K562 (cell line): ENCODE measurements around the gene PBRM1. TPM values are rescaled to one million over a fixed set of nuclear protein-coding genes. Genes with fewer than 3 reads are reported as not detected.

Experiments used
- ATAC-seq: fragments of 200-7000 bp; cut with Tn5 transposase; 3 replicates; pipeline ENCODE4 v1.9.1; 2020; ENCODE audit warnings: moderate library complexity
- BruUV-seq: library from RNA; stranded (reverse); fragments of 400-500 nt; replicated peaks from 2 replicates; lab custom pipeline; 2021; lab: Mats Ljungman, UMichigan
- CTCF ChIA-PET: fragments of 300-600 bp; formaldehyde crosslinking; extraction: SDS; loops from one replicate; lab custom pipeline; 2021; ENCODE audit warnings: low intra/inter-chr PET ratio; lab: Yijun Ruan, JAX
- POLR2A ChIA-PET: fragments of 300-600, 350-650 bp; sonication (Branson Sonifier 250); formaldehyde crosslinking; extraction: SDS; loops from one replicate; lab custom pipeline; 2021; ENCODE audit warnings: antibody characterized with exemption, inconsistent platforms; lab: Yijun Ruan, JAX
- DNase-seq, 4 experiments: peaks; one replicate each; pipeline versions ENCODE4 v3.0.0 to v3.0.0-alpha.2; 2011 to 2018; ENCODE audit warnings: low spot score in 3 of 4, mixed read lengths in 3 of 4; ENCODE audit errors: extremely low read depth in 1 of 4
- FAIRE-seq: peaks from 2 replicates; lab custom pipeline; 2011; peaks lifted over from hg19 to GRCh38; lab: Jason Lieb, UNC
- H2AFZ ChIP-seq: 2 replicates; pipeline ENCODE4 v1.6.0; 2011; ENCODE audit warnings: low read depth, low read length, control low read depth, inconsistent platforms
- H3K27ac ChIP-seq: fragments of 200-600 bp; 3 replicates; pipeline ENCODE4 v1.8.0; 2011; ENCODE audit warnings: low read depth, mild to moderate bottlenecking, control low read depth, inconsistent platforms, low read length, moderate library complexity, mixed read lengths; ENCODE audit errors: extremely low read depth
- H3K27me3 ChIP-seq, 2 experiments: fragments of 300-600 bp in 1 of 2; 2 replicates in 1 of 2; 3 replicates in 1 of 2; pipeline versions ENCODE4 v1.6.0 to v1.8.0; 2011; ENCODE audit warnings: inconsistent platforms in 2 of 2, low read length in 2 of 2, mild to moderate bottlenecking in 1 of 2, mixed read lengths in 1 of 2, moderate library complexity in 1 of 2; ENCODE audit not compliant: control insufficient read depth in 2 of 2, insufficient read depth in 2 of 2
- H3K36me3 ChIP-seq: fragments of 300-600 bp; 3 replicates; pipeline ENCODE4 v1.8.0; 2011; ENCODE audit warnings: mild to moderate bottlenecking, low read length, inconsistent platforms; ENCODE audit not compliant: control insufficient read depth, insufficient read depth
- H3K4me1 ChIP-seq, 2 experiments: fragments of 200-600 bp in 1 of 2; replicated peaks in 1 of 2; 2 replicates in 1 of 2; 3 replicates in 1 of 2; pipeline versions ENCODE4 v1.5.1 to v1.8.0; 2011; ENCODE audit warnings: inconsistent platforms in 2 of 2, low read length in 2 of 2, mild to moderate bottlenecking in 1 of 2, mixed read lengths in 1 of 2, moderate library complexity in 1 of 2; ENCODE audit not compliant: control insufficient read depth in 2 of 2, insufficient read depth in 2 of 2
- H3K4me2 ChIP-seq: 2 replicates; pipeline ENCODE4 v1.6.1; 2011; ENCODE audit warnings: low read length, control low read depth, inconsistent platforms, mixed read lengths; ENCODE audit not compliant: insufficient read depth
- H3K4me3 ChIP-seq: fragments of 200-600 bp; sonication (generic), shearing (Covaris generic); 2 replicates; pipeline ENCODE4 v1.5.1; 2016; ENCODE audit warnings: control low read depth, inconsistent platforms
- H3K79me2 ChIP-seq: fragments of 200-600 bp; 3 replicates; pipeline ENCODE4 v1.8.0; 2011; ENCODE audit warnings: low read length, inconsistent platforms; ENCODE audit not compliant: control insufficient read depth, insufficient read depth
- H3K9ac ChIP-seq, 2 experiments: 2 replicates each; pipeline versions ENCODE4 v1.6.0 to v1.6.1; 2011; ENCODE audit warnings: low read depth in 2 of 2, low read length in 2 of 2, control low read depth in 1 of 2, inconsistent platforms in 1 of 2, mild to moderate bottlenecking in 1 of 2, mixed read lengths in 1 of 2; ENCODE audit not compliant: insufficient read depth in 1 of 2
- H3K9me1 ChIP-seq: one replicate; pipeline ENCODE4 v1.6.0; 2011; ENCODE audit warnings: inconsistent platforms, mild to moderate bottlenecking, low read length, moderate library complexity; ENCODE audit not compliant: control insufficient read depth, insufficient read depth
- H3K9me3 ChIP-seq: replicated peaks from 2 replicates; pipeline ENCODE4 v1.5.1; 2011; ENCODE audit warnings: low read depth, low read length, inconsistent platforms; ENCODE audit not compliant: control insufficient read depth, insufficient read depth
- H4K20me1 ChIP-seq: replicated peaks from 2 replicates; pipeline ENCODE4 v1.6.1; 2011; ENCODE audit warnings: low read length, inconsistent platforms, mixed read lengths; ENCODE audit not compliant: control insufficient read depth, insufficient read depth
- MYC ChIP-seq, 2 experiments: fragments of 250-450 bp in 1 of 2; sonication (Bioruptor Pico) in 1 of 2; IDR thresholded peaks; 2 replicates each; pipeline versions ENCODE4 v1.5.1 to v1.6.1; 2012 to 2021; ENCODE audit warnings: low read depth in 2 of 2, borderline replicate concordance in 1 of 2, improper control_type of control experiment in 1 of 2, low read length in 1 of 2, mild to moderate bottlenecking in 1 of 2, moderate library complexity in 1 of 2
- TBP ChIP-seq: optimal IDR thresholded peaks from 2 replicates; pipeline ENCODE3; 2011; ENCODE audit warnings: low read depth, low read length, improper control_type of control experiment
- WGBS: fragments of 100-300 bp; shearing (Covaris generic); methylation state at CpG from one replicate; pipeline ENCODE4 v1.1.6; 2016; ENCODE audit warnings: low coverage, mixed read lengths; ENCODE audit not compliant: insufficient coverage; ENCODE audit errors: missing lambda C conversion rate; 5-methylcytosine and 5-hydroxymethylcytosine counted together
- in situ Hi-C: fragments of 300-500 bp; cut with MboI; formaldehyde crosslinking; loops from 4 replicates; pipeline ENCODE4 v1.15.0; 2018; ENCODE audit warnings: inconsistent platforms, mixed read lengths
- intact Hi-C: fragments of 100-400 bp; cut with micrococcal nuclease; formaldehyde crosslinking; loops from 2 replicates; pipeline ENCODE4 v1.14.2; 2022
- polyA plus RNA-seq, 8 experiments: library from polyadenylated mRNA; depleted of rRNA in 4 of 8; stranded (reverse) in 5 of 8; unstranded in 3 of 8; fragments of >200 nt; fragmentation: Nextera tagmentation in 2 of 8; fragmentation: Illumina TruSeq in 1 of 8; extraction: Ambion mirVana in 2 of 8; extraction: Trizol in 1 of 8; gene quantifications; 2 replicates each; pipeline versions ENCODE4 v1.2.1 to v1.2.3, GENCODE V29; 2011 to 2014; ENCODE audit warnings: inconsistent platforms in 1 of 8, missing spikeins in 1 of 8
- total RNA-seq, 7 experiments: library from RNA; depleted of rRNA in 6 of 7; stranded (reverse); fragments of >200 nt in 6 of 7; fragmentation: Illumina TruSeq in 2 of 7; extraction: Trizol in 2 of 7; gene quantifications; 2 replicates each; pipeline versions ENCODE4 v1.2.1 to v1.2.3, GENCODE V29; 2011 to 2021; ENCODE audit warnings: low replicate concordance in 1 of 7
- TF ChIP-seq, protein P1 (sequence below): fragments of 450-650 bp; IDR thresholded peaks from 2 replicates; pipeline ENCODE4 v1.6.1; 2017; ENCODE audit warnings: antibody characterized with exemption, mild to moderate bottlenecking

Gene PBRM1
- total and polyA plus RNA-seq, 9 of the 15 experiments (the other 6 are each of a cell fraction or from before 2014, with no cell fraction given): 3.9 to 31.8 (median 19.0) TPM

DNA sequence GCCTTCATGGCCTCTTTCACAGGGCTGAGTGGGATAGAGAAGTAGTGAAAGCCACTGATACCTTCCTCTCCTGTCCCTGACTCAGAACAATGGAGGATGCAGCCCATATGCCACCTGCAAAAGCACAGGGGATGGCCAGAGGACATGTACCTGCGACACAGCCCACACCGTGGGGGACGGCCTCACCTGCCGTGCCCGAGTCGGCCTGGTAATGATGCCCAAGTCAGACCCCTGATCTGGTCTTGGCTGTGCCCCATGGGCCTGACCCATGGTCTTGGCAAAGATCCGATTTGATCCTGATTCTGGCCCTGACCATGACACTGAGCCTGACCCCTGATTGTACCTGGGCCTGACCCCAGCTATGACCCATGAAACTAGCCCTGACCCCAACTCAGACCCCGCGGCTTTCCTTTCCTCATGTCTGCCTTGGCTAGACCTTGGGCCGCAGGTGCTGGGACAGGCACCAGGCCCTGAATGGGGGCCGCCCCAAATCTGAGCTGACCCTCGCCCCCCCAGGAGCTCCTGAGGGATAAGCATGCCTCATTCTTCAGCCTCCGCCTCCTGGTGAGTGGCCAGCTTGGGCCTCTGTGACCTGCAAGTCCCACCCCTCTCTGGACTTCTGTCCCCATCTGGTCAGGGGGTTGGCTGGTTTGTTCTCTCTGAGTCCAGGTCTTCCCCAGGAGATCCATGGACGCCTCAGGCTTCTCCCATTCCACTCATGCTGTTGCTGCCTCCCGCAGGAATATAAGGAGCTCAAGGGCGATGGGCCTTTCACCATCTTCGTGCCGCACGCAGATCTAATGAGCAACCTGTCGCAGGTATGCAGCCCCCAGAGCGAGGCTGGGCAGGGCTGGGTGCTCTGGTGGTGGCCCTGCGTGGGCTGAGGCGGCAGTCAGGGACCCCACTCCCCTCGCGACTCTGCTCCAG is 167.7 kb downstream of the PBRM1 start:
- in situ Hi-C loops (no loop called here), intact Hi-C loops (no loop called here)
- Histone ChIP-seq H3K4me1 (peaks cover 12 to 57% of the 10 kb centered on the region in 2 experiments; a peak in 4 of 5 replicates), H3K79me2 (no peaks in the 10 kb centered on the region), H3K4me2 (peak overlapping the region; percentile 59), H3K9me1 (no peaks in the 10 kb centered on the region), H4K20me1 (no peaks in the 10 kb centered on the region), H3K9me3 (no peaks in the 10 kb centered on the region), H3K27me3 (peaks cover 0 to 10% of the 10 kb centered on the region in 2 experiments; a peak in 1 of 5 replicates), H3K9ac (peak overlapping the region; percentile 31 to 81; a peak in 3 of 4 replicates), H2AFZ (peak overlapping the region; percentile 94), H3K4me3 (peak overlapping the region; percentile 11; the same call in 1 of the 2 replicates), H3K36me3 (no peaks in the 10 kb centered on the region), H3K27ac (peak overlapping the region; percentile 4; the same call in 1 of the 3 replicates)
- BruUV-seq: no TSS peak
- WGBS: 80% methylated on average over 19 of the region's 25 CpGs
- peak; percentile 11 for FAIRE-seq
- TF ChIP-seq TBP (no peak), MYC (IDR thresholded peaks at IDR 0.05; ENCODE audit: low read depth, low read length) (0 out of 2 replicates have a peak, but pooled peaks have one; percentile 3), MYC (CRISPR knock-in tag; IDR thresholded peaks at IDR 0.05; ENCODE audit: borderline replicate concordance, low read depth) (no peak)
- TF ChIP-seq, protein P1, sequence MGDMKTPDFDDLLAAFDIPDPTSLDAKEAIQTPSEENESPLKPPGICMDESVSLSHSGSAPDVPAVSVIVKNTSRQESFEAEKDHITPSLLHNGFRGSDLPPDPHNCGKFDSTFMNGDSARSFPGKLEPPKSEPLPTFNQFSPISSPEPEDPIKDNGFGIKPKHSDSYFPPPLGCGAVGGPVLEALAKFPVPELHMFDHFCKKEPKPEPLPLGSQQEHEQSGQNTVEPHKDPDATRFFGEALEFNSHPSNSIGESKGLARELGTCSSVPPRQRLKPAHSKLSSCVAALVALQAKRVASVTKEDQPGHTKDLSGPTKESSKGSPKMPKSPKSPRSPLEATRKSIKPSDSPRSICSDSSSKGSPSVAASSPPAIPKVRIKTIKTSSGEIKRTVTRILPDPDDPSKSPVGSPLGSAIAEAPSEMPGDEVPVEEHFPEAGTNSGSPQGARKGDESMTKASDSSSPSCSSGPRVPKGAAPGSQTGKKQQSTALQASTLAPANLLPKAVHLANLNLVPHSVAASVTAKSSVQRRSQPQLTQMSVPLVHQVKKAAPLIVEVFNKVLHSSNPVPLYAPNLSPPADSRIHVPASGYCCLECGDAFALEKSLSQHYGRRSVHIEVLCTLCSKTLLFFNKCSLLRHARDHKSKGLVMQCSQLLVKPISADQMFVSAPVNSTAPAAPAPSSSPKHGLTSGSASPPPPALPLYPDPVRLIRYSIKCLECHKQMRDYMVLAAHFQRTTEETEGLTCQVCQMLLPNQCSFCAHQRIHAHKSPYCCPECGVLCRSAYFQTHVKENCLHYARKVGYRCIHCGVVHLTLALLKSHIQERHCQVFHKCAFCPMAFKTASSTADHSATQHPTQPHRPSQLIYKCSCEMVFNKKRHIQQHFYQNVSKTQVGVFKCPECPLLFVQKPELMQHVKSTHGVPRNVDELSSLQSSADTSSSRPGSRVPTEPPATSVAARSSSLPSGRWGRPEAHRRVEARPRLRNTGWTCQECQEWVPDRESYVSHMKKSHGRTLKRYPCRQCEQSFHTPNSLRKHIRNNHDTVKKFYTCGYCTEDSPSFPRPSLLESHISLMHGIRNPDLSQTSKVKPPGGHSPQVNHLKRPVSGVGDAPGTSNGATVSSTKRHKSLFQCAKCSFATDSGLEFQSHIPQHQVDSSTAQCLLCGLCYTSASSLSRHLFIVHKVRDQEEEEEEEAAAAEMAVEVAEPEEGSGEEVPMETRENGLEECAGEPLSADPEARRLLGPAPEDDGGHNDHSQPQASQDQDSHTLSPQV: 0 out of 2 replicates have a peak, but pooled peaks have one; percentile 28
- ChIA-PET CTCF (no interaction called here), POLR2A (no interaction called here)
- ATAC-seq: no peak
- DNase-seq: peak in 1 of 4 experiments; percentile 35
